Measurements from ENCODE around the gene GIT1. TPM values are rescaled to one million over a fixed set of nuclear protein-coding genes. Genes with fewer than 3 reads are reported as not detected.

Gene GIT1
- total RNA-seq, 6 donors from 2014 or later: 34.6 to 88.4 (median 45.5) TPM

- H3K4me3 ChIP-seq: peak overlapping the region; percentile 35 to 95 (median 62)
Measured at GRCh38 chr17:29585080-29585751, 4.2 kb downstream of the GIT1 start.

GRCh38 chr17:29584452-29585079 lies 4.9 kb downstream of the GIT1 start:
- H3K27ac ChIP-seq: peak overlapping the region; percentile 84 to 92 (median 89)
- H3K4me1 ChIP-seq: peaks cover 40 to 60% (median 51%) of the 10 kb centered on the region in 4 donors
- no peaks in the 10 kb centered on the region for H3K27me3 ChIP-seq
- peak in 1 of 4 donors; percentile 59 for TF ChIP-seq EP300 (IDR thresholded peaks at IDR 0.05)
- TF ChIP-seq POLR2A (IDR thresholded peaks at IDR 0.05): peak in 1 of 4 donors; percentile 9
- no peak for TF ChIP-seq CTCF (IDR thresholded peaks at IDR 0.05)
- peak in 1 of 2 donors; percentile 64 for TF ChIP-seq POLR2AphosphoS5 (IDR thresholded peaks at IDR 0.05)
- WGBS, 2 donors: 45 to 63% methylated on average over 5 to 9 of the region's 12 CpGs
- peaks cover 0 to 36% (median 20%) of the 10 kb centered on the region in 4 donors for H3K36me3 ChIP-seq
- H3K4me3 ChIP-seq: peak overlapping the region in 3 of 4 donors; percentile 43 to 95 (median 81)
- ATAC-seq (ENCODE audit: low FRiP score in 2 of 2) (no peak), DNase-seq (no peak)
- no peaks in the 10 kb centered on the region for H3K9me3 ChIP-seq

More at GRCh38 chr17:29585080-29585751, 4.2 kb downstream of the GIT1 start:
- WGBS, 2 donors: 46 to 94% methylated on average over 2 to 8 of the region's 8 CpGs
- TF ChIP-seq POLR2AphosphoS5 (IDR thresholded peaks at IDR 0.05): peak; percentile 79 to 87
- TF ChIP-seq EP300 (IDR thresholded peaks at IDR 0.05): peak in 2 of 4 donors; percentile 90 to 91
- peak in 3 of 4 donors; percentile 28 to 51 (median 43) for TF ChIP-seq POLR2A (IDR thresholded peaks at IDR 0.05)
- TF ChIP-seq CTCF (IDR thresholded peaks at IDR 0.05): peak in 3 of 6 experiments; percentile 20 to 35 (median 27)
- peaks cover 0 to 31% (median 17%) of the 10 kb centered on the region in 4 donors for H3K36me3 ChIP-seq
- no peaks in the 10 kb centered on the region for H3K27me3 ChIP-seq
- no peaks in the 10 kb centered on the region for H3K9me3 ChIP-seq
- H3K4me1 ChIP-seq: peaks cover 47 to 62% (median 56%) of the 10 kb centered on the region in 4 donors
- H3K27ac ChIP-seq: peak overlapping the region; percentile 84 to 92 (median 89)
- DNase-seq: no peak
- no peak for ATAC-seq (ENCODE audit: low FRiP score in 2 of 2)

GRCh38 chr17:29583324-29584248 lies 5.9 kb downstream of the GIT1 start:
- WGBS, 2 donors: 82 to 91% methylated on average over 11 to 16 of the region's 16 CpGs
- DNase-seq (no peak), ATAC-seq (ENCODE audit: low FRiP score in 2 of 2) (no peak)
- H3K9me3 ChIP-seq: no peaks in the 10 kb centered on the region
- H3K36me3 ChIP-seq: peaks cover 0 to 46% (median 20%) of the 10 kb centered on the region in 4 donors
- H3K27me3 ChIP-seq: no peaks in the 10 kb centered on the region
- peak overlapping the region; percentile 84 to 92 (median 89) for H3K27ac ChIP-seq
- H3K4me3 ChIP-seq: no peak overlapping the region
- no peak for TF ChIP-seq POLR2AphosphoS5 (IDR thresholded peaks at IDR 0.05)
- no peak for TF ChIP-seq CTCF (IDR thresholded peaks at IDR 0.05)
- TF ChIP-seq POLR2A (IDR thresholded peaks at IDR 0.05): no peak
- no peak for TF ChIP-seq EP300 (IDR thresholded peaks at IDR 0.05)
- H3K4me1 ChIP-seq: peaks cover 36 to 57% (median 50%) of the 10 kb centered on the region in 4 donors

- no peak for DNase-seq
- Histone ChIP-seq H3K27ac (peak overlapping the region in 1 of 4 donors; percentile 35), H3K9me3 (no peaks in the 10 kb centered on the region), H3K4me1 (peaks cover 29 to 49% (median 42%) of the 10 kb centered on the region in 4 donors), H3K27me3 (no peaks in the 10 kb centered on the region), H3K36me3 (peaks cover 0 to 54% (median 27%) of the 10 kb centered on the region in 4 donors), H3K4me3 (no peak overlapping the region)
- WGBS, 2 donors: 85 to 92% methylated on average over 8 to 13 of the region's 13 CpGs
- no peak for TF ChIP-seq EP300 (IDR thresholded peaks at IDR 0.05)
- TF ChIP-seq CTCF (IDR thresholded peaks at IDR 0.05): no peak
- TF ChIP-seq POLR2AphosphoS5 (IDR thresholded peaks at IDR 0.05): no peak
- no peak for TF ChIP-seq POLR2A (IDR thresholded peaks at IDR 0.05)
- ATAC-seq (ENCODE audit: low FRiP score in 2 of 2): no peak
Measured at GRCh38 chr17:29582772-29583171, 6.7 kb downstream of the GIT1 start.
